ENCODE results near the gene ZFAND6. TPM values are rescaled to one million over a fixed set of nuclear protein-coding genes. Genes with fewer than 3 reads are reported as not detected.
"Not testable (repeated sequence)": the region's sequence is repeated elsewhere in the genome, so short reads cannot be mapped to it uniquely, and the experiment has no call there.

ZFAND6 gene
- total RNA-seq, 2 donors from 2014 or later = 39.3 to 46.6 TPM

GRCh38 chr15:80093854-80094418 lies 34.5 kb downstream of the ZFAND6 start:
- H3K27me3 Mint-ChIP-seq = no peaks in the 10 kb centered on the region
- ATAC-seq (no peak), DNase-seq (ENCODE audit: low spot score) (no peak)
- no peaks in the 10 kb centered on the region for H3K9me3 Mint-ChIP-seq
- no peaks in the 10 kb centered on the region for H3K36me3 Mint-ChIP-seq
- no peak overlapping the region for H3K4me3 Mint-ChIP-seq
- no peak overlapping the region for H3K27ac Mint-ChIP-seq
- H3K4me1 Mint-ChIP-seq (ENCODE audit: low read depth in 2 of 2) = peaks cover 19 to 25% of the 10 kb centered on the region in 2 donors

GRCh38 chr15:80095511-80095910 lies 36.0 kb downstream of the ZFAND6 start:
- no peak overlapping the region for H3K4me3 Mint-ChIP-seq
- no peaks in the 10 kb centered on the region for H3K27me3 Mint-ChIP-seq
- ATAC-seq (no peak), DNase-seq (ENCODE audit: low spot score) (no peak)
- peaks cover 15 to 20% of the 10 kb centered on the region in 2 donors for H3K4me1 Mint-ChIP-seq (ENCODE audit: low read depth in 2 of 2)
- no peak overlapping the region for H3K27ac Mint-ChIP-seq
- H3K36me3 Mint-ChIP-seq = no peaks in the 10 kb centered on the region
- H3K9me3 Mint-ChIP-seq = no peaks in the 10 kb centered on the region

DNA sequence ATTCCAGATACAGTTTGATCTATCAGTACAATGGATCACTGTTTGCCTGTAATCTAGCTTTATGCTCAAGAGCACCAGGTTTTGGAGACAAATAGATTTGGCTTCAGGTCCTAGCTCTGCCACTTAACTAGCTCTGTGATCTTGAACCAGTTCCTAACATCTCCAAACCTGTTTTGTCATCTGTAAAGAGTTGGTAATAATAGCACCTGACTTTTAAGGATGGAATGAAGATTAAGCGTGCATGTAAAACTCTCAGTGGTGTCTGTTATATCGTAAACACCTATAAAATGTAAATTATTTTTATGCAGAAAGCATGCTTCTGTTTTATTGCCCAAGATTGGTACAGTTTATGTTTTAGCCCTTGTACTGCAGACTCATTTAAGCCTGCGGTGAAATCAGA lies 36.5 kb downstream of the ZFAND6 start:
- no peaks in the 10 kb centered on the region for H3K36me3 Mint-ChIP-seq
- H3K4me1 Mint-ChIP-seq (ENCODE audit: low read depth in 2 of 2) = peaks cover 16 to 19% of the 10 kb centered on the region in 2 donors
- no peak overlapping the region for H3K4me3 Mint-ChIP-seq

GRCh38 chr15:80098341-80098740 lies 38.9 kb downstream of the ZFAND6 start:
- no peak overlapping the region for H3K4me3 Mint-ChIP-seq
- ATAC-seq (no peak), DNase-seq (ENCODE audit: low spot score) (no peak)
- H3K27ac Mint-ChIP-seq = no peak overlapping the region
- no peaks in the 10 kb centered on the region for H3K9me3 Mint-ChIP-seq
- peaks cover 22 to 26% of the 10 kb centered on the region in 2 donors for H3K4me1 Mint-ChIP-seq (ENCODE audit: low read depth in 2 of 2)
- no peaks in the 10 kb centered on the region for H3K36me3 Mint-ChIP-seq
- no peaks in the 10 kb centered on the region for H3K27me3 Mint-ChIP-seq

More for the DNA sequence above, 36.5 kb downstream of the ZFAND6 start:
- DNase-seq (ENCODE audit: low spot score) (no peak), ATAC-seq (no peak)
- Mint-ChIP-seq H3K9me3 (no peaks in the 10 kb centered on the region), H3K27me3 (no peaks in the 10 kb centered on the region), H3K27ac (no peak overlapping the region)

DNA sequence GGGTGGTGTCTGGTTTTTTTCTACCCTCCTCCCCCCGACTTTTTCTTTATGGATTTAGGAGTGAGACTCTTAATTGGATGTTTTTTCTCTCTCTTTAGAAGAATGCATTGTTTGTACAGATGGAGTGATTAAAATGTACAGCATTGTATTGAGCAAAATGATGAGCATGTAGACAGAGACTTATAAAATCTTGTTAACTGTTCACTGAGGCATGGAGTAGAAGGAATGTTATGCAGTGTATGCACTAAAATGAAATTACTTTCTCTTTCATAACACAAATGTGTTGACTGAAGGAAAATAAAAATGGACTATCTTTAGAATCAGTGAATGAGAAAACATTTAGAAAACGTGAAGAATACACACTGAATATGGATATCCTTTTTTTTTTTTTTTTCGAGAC lies 39.8 kb downstream of the ZFAND6 start:
- H3K27ac Mint-ChIP-seq = no peak overlapping the region

DNA sequence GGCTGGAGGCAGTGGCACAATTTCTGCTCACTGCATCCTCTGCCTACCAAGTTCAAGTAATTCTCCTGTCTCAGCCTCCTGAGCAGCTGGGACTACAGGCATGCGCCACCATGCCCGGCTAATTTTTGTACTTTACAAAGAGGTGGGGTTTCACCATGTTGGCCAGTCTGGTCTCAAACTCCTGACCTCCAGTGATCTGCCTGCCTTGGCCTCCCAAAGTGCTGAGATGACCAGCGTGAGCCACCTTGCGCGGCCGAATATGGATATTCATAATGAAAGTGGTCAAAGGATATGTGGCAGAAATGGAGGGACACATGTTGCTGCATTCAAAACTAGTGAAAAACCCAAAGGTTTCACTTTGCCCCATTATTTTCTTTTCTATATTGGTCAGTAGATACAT lies 40.2 kb downstream of the ZFAND6 start:
- not testable (repeated sequence) for H3K9me3 Mint-ChIP-seq; ATAC-seq; H3K27ac Mint-ChIP-seq; H3K36me3 Mint-ChIP-seq; H3K4me3 Mint-ChIP-seq; H3K27me3 Mint-ChIP-seq; DNase-seq (ENCODE audit: low spot score)
- H3K4me1 Mint-ChIP-seq (ENCODE audit: low read depth in 2 of 2) = peaks cover 22 to 31% of the 10 kb centered on the region in 2 donors

More for the DNA sequence above, 39.8 kb downstream of the ZFAND6 start:
- Mint-ChIP-seq H3K4me3 (no peak overlapping the region), H3K36me3 (no peaks in the 10 kb centered on the region), H3K27me3 (no peaks in the 10 kb centered on the region), H3K9me3 (no peaks in the 10 kb centered on the region), H3K4me1 (ENCODE audit: low read depth in 2 of 2) (peaks cover 22 to 27% of the 10 kb centered on the region in 2 donors)
- ATAC-seq = no peak
- DNase-seq (ENCODE audit: low spot score) = no peak

GRCh38 chr15:80100247-80100646 lies 40.8 kb downstream of the ZFAND6 start:
- Mint-ChIP-seq H3K4me1 (ENCODE audit: low read depth in 2 of 2) (peaks cover 24 to 37% of the 10 kb centered on the region in 2 donors), H3K27ac (no peak overlapping the region), H3K36me3 (no peaks in the 10 kb centered on the region), H3K9me3 (no peaks in the 10 kb centered on the region), H3K27me3 (no peaks in the 10 kb centered on the region), H3K4me3 (no peak overlapping the region)
- DNase-seq (ENCODE audit: low spot score) (no peak), ATAC-seq (no peak)

- ATAC-seq (no peak), DNase-seq (ENCODE audit: low spot score) (no peak)
- Mint-ChIP-seq H3K36me3 (no peaks in the 10 kb centered on the region), H3K9me3 (no peaks in the 10 kb centered on the region), H3K27me3 (no peaks in the 10 kb centered on the region), H3K27ac (no peak overlapping the region), H3K4me1 (ENCODE audit: low read depth in 2 of 2) (peaks cover 40 to 58% of the 10 kb centered on the region in 2 donors), H3K4me3 (no peak overlapping the region)
Observed at GRCh38 chr15:80105193-80105592, 45.7 kb downstream of the ZFAND6 start.

DNA sequence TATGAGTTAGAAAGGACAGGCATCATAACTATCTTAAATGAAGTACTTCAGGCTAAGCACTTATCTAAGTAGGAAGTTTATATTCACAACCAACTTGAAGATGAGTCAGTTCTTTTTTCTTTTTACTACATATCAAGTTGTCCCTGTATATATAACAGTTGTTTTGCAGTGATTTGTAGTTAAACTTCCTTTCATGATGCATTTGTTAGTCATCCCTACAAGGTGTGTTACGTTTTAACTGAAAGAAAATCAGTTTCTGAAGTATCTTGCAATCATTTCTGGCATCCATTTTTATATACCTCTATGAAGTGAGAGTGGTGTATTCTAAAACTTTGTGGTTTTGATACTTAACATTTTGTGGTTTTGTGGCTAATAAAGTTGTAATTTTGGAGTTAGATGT lies 46.1 kb downstream of the ZFAND6 start:
- H3K4me1 Mint-ChIP-seq (ENCODE audit: low read depth in 2 of 2) = peaks cover 39 to 58% of the 10 kb centered on the region in 2 donors
- H3K9me3 Mint-ChIP-seq = no peaks in the 10 kb centered on the region
- H3K36me3 Mint-ChIP-seq = no peaks in the 10 kb centered on the region
- no peak overlapping the region for H3K4me3 Mint-ChIP-seq
- DNase-seq (ENCODE audit: low spot score) = no peak
- no peak for ATAC-seq
- H3K27me3 Mint-ChIP-seq = no peaks in the 10 kb centered on the region
- no peak overlapping the region for H3K27ac Mint-ChIP-seq

- no peaks in the 10 kb centered on the region for H3K27me3 Mint-ChIP-seq
- ATAC-seq (no peak), DNase-seq (ENCODE audit: low spot score) (no peak)
- peaks cover 37 to 58% of the 10 kb centered on the region in 2 donors for H3K4me1 Mint-ChIP-seq (ENCODE audit: low read depth in 2 of 2)
- no peak overlapping the region for H3K4me3 Mint-ChIP-seq
- H3K9me3 Mint-ChIP-seq = no peaks in the 10 kb centered on the region
- no peak overlapping the region for H3K27ac Mint-ChIP-seq
- no peaks in the 10 kb centered on the region for H3K36me3 Mint-ChIP-seq
Observed at GRCh38 chr15:80106051-80106450, 46.6 kb downstream of the ZFAND6 start.

DNA sequence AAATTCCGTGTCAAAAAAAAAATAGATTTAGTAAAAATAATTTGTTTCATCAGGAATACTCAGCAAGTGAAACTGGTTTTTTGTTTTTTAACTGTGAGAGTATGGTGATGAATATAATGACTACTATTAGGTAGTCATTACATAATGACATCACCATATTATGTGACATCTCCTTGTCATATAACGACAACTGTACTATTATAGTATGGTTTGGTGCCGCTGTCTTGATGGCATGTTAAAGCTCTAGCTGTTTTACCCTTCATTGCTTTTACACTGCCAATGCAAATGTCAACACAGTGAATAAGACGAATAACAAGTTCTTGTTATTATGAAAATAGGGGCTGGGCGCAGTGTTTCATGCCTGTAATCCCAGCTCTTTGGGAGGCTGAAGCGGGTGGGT lies 47.7 kb downstream of the ZFAND6 start:
- no peaks in the 10 kb centered on the region for H3K9me3 Mint-ChIP-seq
- no peak overlapping the region for H3K4me3 Mint-ChIP-seq
- H3K36me3 Mint-ChIP-seq = no peaks in the 10 kb centered on the region
- H3K4me1 Mint-ChIP-seq (ENCODE audit: low read depth in 2 of 2) = peaks cover 33 to 58% of the 10 kb centered on the region in 2 donors
- no peak overlapping the region for H3K27ac Mint-ChIP-seq
- no peaks in the 10 kb centered on the region for H3K27me3 Mint-ChIP-seq
- ATAC-seq = no peak
- DNase-seq (ENCODE audit: low spot score) = no peak

DNA sequence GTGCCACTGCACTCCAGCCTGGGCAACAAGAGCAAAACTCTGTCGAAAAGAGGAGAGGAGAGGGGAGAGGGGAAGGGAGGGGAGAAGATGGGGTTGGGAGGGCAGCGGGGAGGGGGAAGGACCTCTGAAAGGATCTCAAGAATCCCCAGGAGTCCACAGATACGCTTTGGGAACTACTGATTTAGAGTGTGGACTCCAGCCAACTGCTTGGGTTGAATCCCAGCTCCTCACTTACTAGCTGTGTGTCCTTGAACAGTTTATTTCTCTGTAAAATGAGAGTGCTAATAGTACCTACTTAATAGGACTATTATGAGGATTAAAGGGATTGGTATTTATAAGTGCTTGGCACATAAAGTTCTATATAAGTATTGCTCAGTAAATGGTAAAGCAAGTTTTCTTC lies 48.3 kb downstream of the ZFAND6 start:
- no peaks in the 10 kb centered on the region for H3K9me3 Mint-ChIP-seq
- ATAC-seq (no peak), DNase-seq (ENCODE audit: low spot score) (no peak)
- H3K27me3 Mint-ChIP-seq = no peaks in the 10 kb centered on the region
- H3K4me1 Mint-ChIP-seq (ENCODE audit: low read depth in 2 of 2) = peaks cover 29 to 53% of the 10 kb centered on the region in 2 donors
- H3K36me3 Mint-ChIP-seq = no peaks in the 10 kb centered on the region
- H3K27ac Mint-ChIP-seq = no peak overlapping the region
- H3K4me3 Mint-ChIP-seq = no peak overlapping the region

DNA sequence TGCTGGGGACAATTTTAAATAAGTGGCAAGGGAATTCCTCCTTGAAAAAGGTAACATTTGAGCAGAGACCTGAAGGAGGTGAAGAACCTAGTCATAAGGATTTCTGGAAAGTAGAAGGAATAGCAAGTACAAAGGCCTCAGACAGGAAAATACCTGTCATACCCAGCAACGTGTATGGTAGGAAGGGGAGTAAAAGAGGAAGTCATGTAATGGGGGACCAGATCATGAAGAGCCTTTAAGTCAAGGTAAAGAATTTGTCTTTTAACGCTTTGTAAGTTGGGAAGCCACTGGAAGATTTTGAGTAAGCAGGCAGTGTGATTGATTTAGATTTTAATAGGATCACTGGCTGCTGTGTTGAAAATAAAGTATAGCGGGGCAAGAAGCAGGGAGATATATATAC lies 49.9 kb downstream of the ZFAND6 start:
- Mint-ChIP-seq H3K27me3 (no peaks in the 10 kb centered on the region), H3K9me3 (no peaks in the 10 kb centered on the region), H3K27ac (no peak overlapping the region), H3K4me3 (no peak overlapping the region), H3K36me3 (no peaks in the 10 kb centered on the region), H3K4me1 (ENCODE audit: low read depth in 2 of 2) (peaks cover 34 to 56% of the 10 kb centered on the region in 2 donors)
- ATAC-seq (no peak), DNase-seq (ENCODE audit: low spot score) (no peak)

- Mint-ChIP-seq H3K27ac (no peak overlapping the region), H3K9me3 (no peaks in the 10 kb centered on the region), H3K27me3 (no peaks in the 10 kb centered on the region), H3K36me3 (no peaks in the 10 kb centered on the region), H3K4me3 (no peak overlapping the region), H3K4me1 (ENCODE audit: low read depth in 2 of 2) (peaks cover 25 to 43% of the 10 kb centered on the region in 2 donors)
- ATAC-seq (no peak), DNase-seq (ENCODE audit: low spot score) (no peak)
Observed at GRCh38 chr15:80110920-80111319, 51.4 kb downstream of the ZFAND6 start.

GRCh38 chr15:80114114-80114513 lies 54.6 kb downstream of the ZFAND6 start:
- H3K4me3 Mint-ChIP-seq = no peak overlapping the region
- H3K9me3 Mint-ChIP-seq = no peaks in the 10 kb centered on the region
- H3K27me3 Mint-ChIP-seq = no peaks in the 10 kb centered on the region
- no peak for ATAC-seq
- peaks cover 17 to 29% of the 10 kb centered on the region in 2 donors for H3K4me1 Mint-ChIP-seq (ENCODE audit: low read depth in 2 of 2)
- H3K27ac Mint-ChIP-seq = no peak overlapping the region
- no peaks in the 10 kb centered on the region for H3K36me3 Mint-ChIP-seq
- no peak for DNase-seq (ENCODE audit: low spot score)

Measured in natural killer cell treated with Interleukin-12 subunit alpha and Interleukin-12 subunit beta and Interleukin-15 and Interleukin-18, amount 100 ng/mL, for 72 hours (primary cell).